K562 (cell line): ENCODE results near the gene REEP6. TPM values are rescaled to one million over a fixed set of nuclear protein-coding genes. Genes with fewer than 3 reads are reported as not detected.
A peak's percentile ranks its signal among the peaks of the same experiment; 100 is the strongest.

Source experiments
- ATAC-seq: fragments of 200-7000 bp; cut with Tn5 transposase; 3 replicates; pipeline ENCODE4 v1.9.1; 2020; ENCODE audit warnings: moderate library complexity
- BruUV-seq: library from RNA; stranded (reverse); fragments of 400-500 nt; replicated peaks from 2 replicates; lab custom pipeline; 2021; lab: Mats Ljungman, UMichigan
- CTCF ChIA-PET: fragments of 300-600 bp; formaldehyde crosslinking; extraction: SDS; loops from one replicate; lab custom pipeline; 2021; ENCODE audit warnings: low intra/inter-chr PET ratio; lab: Yijun Ruan, JAX
- POLR2A ChIA-PET: fragments of 300-600, 350-650 bp; sonication (Branson Sonifier 250); formaldehyde crosslinking; extraction: SDS; loops from one replicate; lab custom pipeline; 2021; ENCODE audit warnings: antibody characterized with exemption, inconsistent platforms; lab: Yijun Ruan, JAX
- DNase-seq, 4 experiments: peaks; one replicate each; pipeline versions ENCODE4 v3.0.0 to v3.0.0-alpha.2; 2011 to 2018; ENCODE audit warnings: low spot score in 3 of 4, mixed read lengths in 3 of 4; ENCODE audit errors: extremely low read depth in 1 of 4
- FAIRE-seq: peaks from 2 replicates; lab custom pipeline; 2011; peaks lifted over from hg19 to GRCh38; lab: Jason Lieb, UNC
- H2AFZ ChIP-seq: 2 replicates; pipeline ENCODE4 v1.6.0; 2011; ENCODE audit warnings: low read depth, low read length, control low read depth, inconsistent platforms
- H3K27ac ChIP-seq: fragments of 200-600 bp; 3 replicates; pipeline ENCODE4 v1.8.0; 2011; ENCODE audit warnings: low read depth, mild to moderate bottlenecking, control low read depth, inconsistent platforms, low read length, moderate library complexity, mixed read lengths; ENCODE audit errors: extremely low read depth
- H3K27me3 ChIP-seq, 2 experiments: fragments of 300-600 bp in 1 of 2; 2 replicates in 1 of 2; 3 replicates in 1 of 2; pipeline versions ENCODE4 v1.6.0 to v1.8.0; 2011; ENCODE audit warnings: inconsistent platforms in 2 of 2, low read length in 2 of 2, mild to moderate bottlenecking in 1 of 2, mixed read lengths in 1 of 2, moderate library complexity in 1 of 2; ENCODE audit not compliant: control insufficient read depth in 2 of 2, insufficient read depth in 2 of 2
- H3K36me3 ChIP-seq: fragments of 300-600 bp; 3 replicates; pipeline ENCODE4 v1.8.0; 2011; ENCODE audit warnings: mild to moderate bottlenecking, low read length, inconsistent platforms; ENCODE audit not compliant: control insufficient read depth, insufficient read depth
- H3K4me1 ChIP-seq, 2 experiments: fragments of 200-600 bp in 1 of 2; replicated peaks in 1 of 2; 2 replicates in 1 of 2; 3 replicates in 1 of 2; pipeline versions ENCODE4 v1.5.1 to v1.8.0; 2011; ENCODE audit warnings: inconsistent platforms in 2 of 2, low read length in 2 of 2, mild to moderate bottlenecking in 1 of 2, mixed read lengths in 1 of 2, moderate library complexity in 1 of 2; ENCODE audit not compliant: control insufficient read depth in 2 of 2, insufficient read depth in 2 of 2
- H3K4me2 ChIP-seq: 2 replicates; pipeline ENCODE4 v1.6.1; 2011; ENCODE audit warnings: low read length, control low read depth, inconsistent platforms, mixed read lengths; ENCODE audit not compliant: insufficient read depth
- H3K4me3 ChIP-seq: fragments of 200-600 bp; sonication (generic), shearing (Covaris generic); 2 replicates; pipeline ENCODE4 v1.5.1; 2016; ENCODE audit warnings: control low read depth, inconsistent platforms
- H3K79me2 ChIP-seq: fragments of 200-600 bp; 3 replicates; pipeline ENCODE4 v1.8.0; 2011; ENCODE audit warnings: low read length, inconsistent platforms; ENCODE audit not compliant: control insufficient read depth, insufficient read depth
- H3K9ac ChIP-seq, 2 experiments: 2 replicates each; pipeline versions ENCODE4 v1.6.0 to v1.6.1; 2011; ENCODE audit warnings: low read depth in 2 of 2, low read length in 2 of 2, control low read depth in 1 of 2, inconsistent platforms in 1 of 2, mild to moderate bottlenecking in 1 of 2, mixed read lengths in 1 of 2; ENCODE audit not compliant: insufficient read depth in 1 of 2
- H3K9me1 ChIP-seq: one replicate; pipeline ENCODE4 v1.6.0; 2011; ENCODE audit warnings: inconsistent platforms, mild to moderate bottlenecking, low read length, moderate library complexity; ENCODE audit not compliant: control insufficient read depth, insufficient read depth
- H3K9me3 ChIP-seq: replicated peaks from 2 replicates; pipeline ENCODE4 v1.5.1; 2011; ENCODE audit warnings: low read depth, low read length, inconsistent platforms; ENCODE audit not compliant: control insufficient read depth, insufficient read depth
- H4K20me1 ChIP-seq: replicated peaks from 2 replicates; pipeline ENCODE4 v1.6.1; 2011; ENCODE audit warnings: low read length, inconsistent platforms, mixed read lengths; ENCODE audit not compliant: control insufficient read depth, insufficient read depth
- CREB3L1 ChIP-seq: fragments of 450-650 bp; IDR thresholded peaks from 2 replicates; pipeline ENCODE4 v1.6.1; 2014; ENCODE audit warnings: low read depth, mild to moderate bottlenecking, moderate library complexity, borderline replicate concordance
- MITF ChIP-seq: IDR thresholded peaks from 2 replicates; pipeline ENCODE4 v1.6.1; 2014; ENCODE audit warnings: antibody characterized with exemption
- NFATC3 ChIP-seq: fragments of 450-650 bp; IDR thresholded peaks from 2 replicates; pipeline ENCODE4 v1.6.1; 2017; ENCODE audit warnings: mild to moderate bottlenecking
- NFIC ChIP-seq: fragments of 450-650 bp; IDR thresholded peaks from 2 replicates; pipeline ENCODE4 v1.6.1; 2017; ENCODE audit warnings: mild to moderate bottlenecking, inconsistent platforms
- POLR2A ChIP-seq: fragments of 450-650 bp; conservative IDR thresholded peaks from 2 replicates; pipeline ENCODE4 v1.6.1; 2016
- POLR2G ChIP-seq: fragments of 200-400 bp; formaldehyde crosslinking; IDR thresholded peaks from 2 replicates; pipeline ENCODE4 v1.6.1; 2017; ENCODE audit warnings: low read depth, mild to moderate bottlenecking, antibody characterized with exemption, low read length, moderate library complexity
- RBFOX2 ChIP-seq: fragments of 200-400 bp; formaldehyde crosslinking; IDR thresholded peaks from 2 replicates; pipeline ENCODE4 v1.6.1; 2017; ENCODE audit warnings: low read depth, mild to moderate bottlenecking, low read length, moderate library complexity
- RCOR1 ChIP-seq, 2 experiments: IDR thresholded peaks; 2 replicates each; pipeline ENCODE4 v1.6.1; 2012; ENCODE audit warnings: low read depth in 2 of 2, low read length in 2 of 2, borderline replicate concordance in 1 of 2, improper control_type of control experiment in 1 of 2
- TCF7 ChIP-seq: sonication (generic); IDR thresholded peaks from 2 replicates; pipeline ENCODE4 v1.6.1; 2016; ENCODE audit warnings: antibody characterized with exemption, borderline replicate concordance
- ZNF121 ChIP-seq: sonication (generic); formaldehyde crosslinking; conservative IDR thresholded peaks from 2 replicates; pipeline ENCODE4 v1.8.0; 2022; ENCODE audit warnings: missing genetic modification reagents
- ZNF224 ChIP-seq: sonication (generic); formaldehyde crosslinking; IDR thresholded peaks from 2 replicates; pipeline ENCODE4 v1.8.0; 2022; ENCODE audit warnings: mild to moderate bottlenecking, missing genetic modification reagents
- WGBS: fragments of 100-300 bp; shearing (Covaris generic); methylation state at CpG from one replicate; pipeline ENCODE4 v1.1.6; 2016; ENCODE audit warnings: low coverage, mixed read lengths; ENCODE audit not compliant: insufficient coverage; ENCODE audit errors: missing lambda C conversion rate; 5-methylcytosine and 5-hydroxymethylcytosine counted together
- in situ Hi-C: fragments of 300-500 bp; cut with MboI; formaldehyde crosslinking; loops from 4 replicates; pipeline ENCODE4 v1.15.0; 2018; ENCODE audit warnings: inconsistent platforms, mixed read lengths
- intact Hi-C: fragments of 100-400 bp; cut with micrococcal nuclease; formaldehyde crosslinking; loops from 2 replicates; pipeline ENCODE4 v1.14.2; 2022
- polyA plus RNA-seq, 8 experiments: library from polyadenylated mRNA; depleted of rRNA in 4 of 8; stranded (reverse) in 5 of 8; unstranded in 3 of 8; fragments of >200 nt; fragmentation: Nextera tagmentation in 2 of 8; fragmentation: Illumina TruSeq in 1 of 8; extraction: Ambion mirVana in 2 of 8; extraction: Trizol in 1 of 8; gene quantifications; 2 replicates each; pipeline versions ENCODE4 v1.2.1 to v1.2.3, GENCODE V29; 2011 to 2014; ENCODE audit warnings: inconsistent platforms in 1 of 8, missing spikeins in 1 of 8
- total RNA-seq, 7 experiments: library from RNA; depleted of rRNA in 6 of 7; stranded (reverse); fragments of >200 nt in 6 of 7; fragmentation: Illumina TruSeq in 2 of 7; extraction: Trizol in 2 of 7; gene quantifications; 2 replicates each; pipeline versions ENCODE4 v1.2.1 to v1.2.3, GENCODE V29; 2011 to 2021; ENCODE audit warnings: low replicate concordance in 1 of 7
- TF ChIP-seq, protein P1 (sequence below): IDR thresholded peaks from 2 replicates; pipeline ENCODE4 v1.6.1; 2012; ENCODE audit warnings: low read depth, low read length, improper control_type of control experiment, borderline replicate concordance
- TF ChIP-seq, protein P2 (sequence below): sonication (generic); formaldehyde crosslinking; IDR thresholded peaks from 2 replicates; pipeline ENCODE4 v1.8.0; 2022; ENCODE audit warnings: missing genetic modification reagents, mild to moderate bottlenecking, moderate library complexity, borderline replicate concordance

The REEP6 gene
- total and polyA plus RNA-seq, 9 of the 15 experiments (the other 6 are each of a cell fraction or from before 2014, with no cell fraction given): 1.2 to 64.2 (median 12.7) TPM

DNA sequence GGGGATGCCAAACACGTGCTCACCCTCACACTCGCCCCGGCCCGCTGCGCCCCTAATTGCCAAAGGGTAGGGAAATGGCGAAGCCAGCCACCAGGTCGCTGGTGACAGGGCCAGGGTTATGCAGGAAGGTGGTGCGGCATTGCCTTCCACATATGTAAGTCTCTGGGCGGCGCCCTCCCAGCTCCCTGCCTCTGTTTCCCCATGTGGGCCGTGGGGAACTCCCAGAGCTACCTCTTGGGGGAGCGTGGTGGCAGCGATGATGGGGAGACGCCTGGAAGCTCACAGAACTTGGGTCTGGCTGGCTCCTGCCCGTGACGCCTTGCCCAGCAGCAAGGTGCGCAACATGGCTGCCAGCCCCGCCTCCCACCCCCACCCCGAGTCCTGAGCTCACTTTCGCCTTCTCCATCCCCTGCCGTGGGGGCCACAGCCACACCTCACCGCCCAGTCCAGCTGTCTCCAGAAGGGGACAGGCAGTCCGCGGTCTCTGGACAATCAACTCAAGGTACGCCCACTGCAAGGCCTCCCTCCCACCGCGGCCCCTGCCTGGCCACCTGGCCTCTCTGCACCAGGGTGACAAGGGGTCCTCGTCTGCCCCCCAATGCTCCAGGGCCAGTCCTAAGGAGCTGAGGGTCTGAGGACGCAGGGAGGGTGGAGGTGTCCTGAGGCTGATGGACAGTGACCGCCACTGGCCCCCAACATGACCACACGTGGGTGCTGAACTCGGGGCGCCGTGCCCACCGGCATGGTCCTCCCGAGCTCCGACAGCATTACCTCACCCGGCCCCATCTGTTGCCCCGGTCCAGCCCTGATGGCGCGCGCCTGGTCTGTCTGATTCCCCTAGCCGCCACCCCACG, 18.5 kb upstream of the REEP6 start:
- ATAC-seq (no peak), FAIRE-seq (no peak), DNase-seq (no peak)
- no peak overlapping the region for H3K27ac ChIP-seq
- POLR2A ChIA-PET: interaction anchor here (1.4 to 1.9 kb wide), 4 partner anchors 13 to 30 kb away, joined by 6 to 10 read pairs (median 8); no protein-coding TSS in a partner anchor
- no peak overlapping the region for H3K4me2 ChIP-seq
- peaks cover 18% of the 10 kb centered on the region for H4K20me1 ChIP-seq
- H3K4me1 ChIP-seq: peaks cover 8 to 87% of the 10 kb centered on the region in 2 experiments
- H3K9ac ChIP-seq: peak overlapping the region in 1 of 2 experiments; percentile 75; a peak in 2 of 4 replicates
- no peaks in the 10 kb centered on the region; the same call in 1 of the 2 replicates for H3K9me3 ChIP-seq
- WGBS: 75% methylated on average over 40 of the region's 44 CpGs
- H3K4me3 ChIP-seq: no peak overlapping the region
- peaks cover 44% of the 10 kb centered on the region for H3K79me2 ChIP-seq
- CTCF ChIA-PET: no interaction called here
- peaks cover 32% of the 10 kb centered on the region; the same call in 2 of the 3 replicates for H3K36me3 ChIP-seq
- no peaks in the 10 kb centered on the region for H3K9me1 ChIP-seq
- no TSS peak for BruUV-seq
- H3K27me3 ChIP-seq: no peaks in the 10 kb centered on the region
- in situ Hi-C loops (no loop called here), intact Hi-C loops (no loop called here)
- no peak overlapping the region for H2AFZ ChIP-seq
- TF ChIP-seq RBFOX2: peak; percentile 35; the same call in 1 of the 2 replicates
- TF ChIP-seq MITF: no peak
- peak; percentile 52 for TF ChIP-seq POLR2G
- TF ChIP-seq, protein P1, sequence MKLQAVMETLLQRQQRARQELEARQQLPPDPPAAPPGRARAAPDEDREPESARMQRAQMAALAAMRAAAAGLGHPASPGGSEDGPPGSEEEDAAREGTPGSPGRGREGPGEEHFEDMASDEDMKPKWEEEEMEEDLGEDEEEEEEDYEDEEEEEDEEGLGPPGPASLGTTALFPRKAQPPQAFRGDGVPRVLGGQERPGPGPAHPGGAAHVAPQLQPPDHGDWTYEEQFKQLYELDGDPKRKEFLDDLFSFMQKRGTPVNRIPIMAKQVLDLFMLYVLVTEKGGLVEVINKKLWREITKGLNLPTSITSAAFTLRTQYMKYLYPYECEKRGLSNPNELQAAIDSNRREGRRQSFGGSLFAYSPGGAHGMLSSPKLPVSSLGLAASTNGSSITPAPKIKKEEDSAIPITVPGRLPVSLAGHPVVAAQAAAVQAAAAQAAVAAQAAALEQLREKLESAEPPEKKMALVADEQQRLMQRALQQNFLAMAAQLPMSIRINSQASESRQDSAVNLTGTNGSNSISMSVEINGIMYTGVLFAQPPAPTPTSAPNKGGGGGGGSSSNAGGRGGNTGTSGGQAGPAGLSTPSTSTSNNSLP: no peak
- no peak for TF ChIP-seq TCF7
- no peak for TF ChIP-seq ZNF121 (CRISPR knock-in tag)
- TF ChIP-seq, protein P2, sequence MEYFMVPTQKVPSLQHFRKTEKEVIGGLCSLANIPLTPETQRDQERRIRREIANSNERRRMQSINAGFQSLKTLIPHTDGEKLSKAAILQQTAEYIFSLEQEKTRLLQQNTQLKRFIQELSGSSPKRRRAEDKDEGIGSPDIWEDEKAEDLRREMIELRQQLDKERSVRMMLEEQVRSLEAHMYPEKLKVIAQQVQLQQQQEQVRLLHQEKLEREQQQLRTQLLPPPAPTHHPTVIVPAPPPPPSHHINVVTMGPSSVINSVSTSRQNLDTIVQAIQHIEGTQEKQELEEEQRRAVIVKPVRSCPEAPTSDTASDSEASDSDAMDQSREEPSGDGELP (CRISPR knock-in tag): no peak
- TF ChIP-seq POLR2A: peak; percentile 14; the same call in 1 of the 2 replicates
- TF ChIP-seq RCOR1 (IDR thresholded peaks at IDR 0.05; ENCODE audit: borderline replicate concordance in 1 of 2, low read depth in 2 of 2, low read length in 2 of 2): no peak
- no peak for TF ChIP-seq CREB3L1
- no peak for TF ChIP-seq ZNF224
- TF ChIP-seq NFIC: no peak
- TF ChIP-seq NFATC3: no peak
